Measurements from ENCODE around the gene SAT1. TPM values are rescaled to one million over a fixed set of nuclear protein-coding genes. Genes with fewer than 3 reads are reported as not detected.
"Not testable (repeated sequence)": the region's sequence is repeated elsewhere in the genome, so short reads cannot be mapped to it uniquely, and the experiment has no call there.

Gene SAT1
- total RNA-seq, 4 donors from 2014 or later, result 116 to 358 (median 220) TPM

DNA sequence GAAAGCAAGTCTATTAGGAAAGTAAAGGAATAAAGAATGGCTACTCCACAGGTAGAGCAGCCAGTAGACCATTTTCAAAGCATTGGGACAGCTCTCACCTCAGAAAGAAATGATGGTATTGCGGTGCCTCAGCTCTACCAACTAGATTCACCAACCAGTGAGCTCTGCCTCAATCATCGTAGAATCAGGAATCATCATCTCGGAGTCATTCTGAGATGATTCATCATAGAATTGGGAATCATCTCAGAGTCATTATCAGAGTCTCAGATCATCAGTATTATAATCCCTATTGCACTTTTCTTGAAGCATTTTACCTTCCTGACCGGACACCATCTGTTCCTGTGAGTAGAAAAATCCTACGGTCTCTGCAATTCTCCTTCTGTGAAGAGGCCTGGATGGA is 17.5 kb upstream of the SAT1 start:
- no peak for DNase-seq
- Histone ChIP-seq H3K4me3 (no peak overlapping the region), H3K9me3 (no peaks in the 10 kb centered on the region), H3K36me3 (no peaks in the 10 kb centered on the region), H3K4me1 (no peaks in the 10 kb centered on the region), H3K27ac (no peak overlapping the region), H3K27me3 (no peaks in the 10 kb centered on the region)
- TF ChIP-seq, protein P1, sequence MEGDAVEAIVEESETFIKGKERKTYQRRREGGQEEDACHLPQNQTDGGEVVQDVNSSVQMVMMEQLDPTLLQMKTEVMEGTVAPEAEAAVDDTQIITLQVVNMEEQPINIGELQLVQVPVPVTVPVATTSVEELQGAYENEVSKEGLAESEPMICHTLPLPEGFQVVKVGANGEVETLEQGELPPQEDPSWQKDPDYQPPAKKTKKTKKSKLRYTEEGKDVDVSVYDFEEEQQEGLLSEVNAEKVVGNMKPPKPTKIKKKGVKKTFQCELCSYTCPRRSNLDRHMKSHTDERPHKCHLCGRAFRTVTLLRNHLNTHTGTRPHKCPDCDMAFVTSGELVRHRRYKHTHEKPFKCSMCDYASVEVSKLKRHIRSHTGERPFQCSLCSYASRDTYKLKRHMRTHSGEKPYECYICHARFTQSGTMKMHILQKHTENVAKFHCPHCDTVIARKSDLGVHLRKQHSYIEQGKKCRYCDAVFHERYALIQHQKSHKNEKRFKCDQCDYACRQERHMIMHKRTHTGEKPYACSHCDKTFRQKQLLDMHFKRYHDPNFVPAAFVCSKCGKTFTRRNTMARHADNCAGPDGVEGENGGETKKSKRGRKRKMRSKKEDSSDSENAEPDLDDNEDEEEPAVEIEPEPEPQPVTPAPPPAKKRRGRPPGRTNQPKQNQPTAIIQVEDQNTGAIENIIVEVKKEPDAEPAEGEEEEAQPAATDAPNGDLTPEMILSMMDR (IDR thresholded peaks at IDR 0.05), result no peak
- intact Hi-C loops (cut with DNase I; ENCODE audit: low total_unique reads), result no loop called here

DNA sequence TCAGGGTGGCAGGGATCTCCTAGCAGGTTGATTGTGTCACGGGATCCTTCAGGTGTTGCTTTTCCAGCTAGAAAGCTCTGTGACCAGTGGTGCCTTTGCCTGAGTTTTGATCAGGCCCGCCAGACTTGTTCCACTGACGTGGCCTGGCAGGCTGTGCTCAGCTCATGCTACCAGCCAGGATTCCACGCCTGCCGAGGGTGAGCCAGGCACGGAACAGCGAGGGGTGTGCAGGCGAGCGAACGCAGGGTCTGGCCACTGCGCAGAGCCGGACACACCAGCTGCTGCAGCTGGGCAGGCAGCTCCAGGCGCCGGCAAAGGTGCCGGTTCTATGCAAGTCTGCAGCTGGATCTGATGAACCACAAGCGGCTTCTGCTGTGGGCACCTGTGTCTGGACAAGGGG is 17.1 kb upstream of the SAT1 start:
- intact Hi-C loops (cut with DNase I; ENCODE audit: low total_unique reads), result no loop called here
- no peak for DNase-seq
- H3K4me3 ChIP-seq, result no peak overlapping the region
- H3K36me3 ChIP-seq, result no peaks in the 10 kb centered on the region
- no peaks in the 10 kb centered on the region for H3K9me3 ChIP-seq
- TF ChIP-seq POLR2A (IDR thresholded peaks at IDR 0.05), result no peak
- TF ChIP-seq, protein P1 (IDR thresholded peaks at IDR 0.05), result no peak
- H3K27me3 ChIP-seq, result no peaks in the 10 kb centered on the region
- H3K4me1 ChIP-seq, result no peaks in the 10 kb centered on the region
- H3K27ac ChIP-seq, result no peak overlapping the region

DNA sequence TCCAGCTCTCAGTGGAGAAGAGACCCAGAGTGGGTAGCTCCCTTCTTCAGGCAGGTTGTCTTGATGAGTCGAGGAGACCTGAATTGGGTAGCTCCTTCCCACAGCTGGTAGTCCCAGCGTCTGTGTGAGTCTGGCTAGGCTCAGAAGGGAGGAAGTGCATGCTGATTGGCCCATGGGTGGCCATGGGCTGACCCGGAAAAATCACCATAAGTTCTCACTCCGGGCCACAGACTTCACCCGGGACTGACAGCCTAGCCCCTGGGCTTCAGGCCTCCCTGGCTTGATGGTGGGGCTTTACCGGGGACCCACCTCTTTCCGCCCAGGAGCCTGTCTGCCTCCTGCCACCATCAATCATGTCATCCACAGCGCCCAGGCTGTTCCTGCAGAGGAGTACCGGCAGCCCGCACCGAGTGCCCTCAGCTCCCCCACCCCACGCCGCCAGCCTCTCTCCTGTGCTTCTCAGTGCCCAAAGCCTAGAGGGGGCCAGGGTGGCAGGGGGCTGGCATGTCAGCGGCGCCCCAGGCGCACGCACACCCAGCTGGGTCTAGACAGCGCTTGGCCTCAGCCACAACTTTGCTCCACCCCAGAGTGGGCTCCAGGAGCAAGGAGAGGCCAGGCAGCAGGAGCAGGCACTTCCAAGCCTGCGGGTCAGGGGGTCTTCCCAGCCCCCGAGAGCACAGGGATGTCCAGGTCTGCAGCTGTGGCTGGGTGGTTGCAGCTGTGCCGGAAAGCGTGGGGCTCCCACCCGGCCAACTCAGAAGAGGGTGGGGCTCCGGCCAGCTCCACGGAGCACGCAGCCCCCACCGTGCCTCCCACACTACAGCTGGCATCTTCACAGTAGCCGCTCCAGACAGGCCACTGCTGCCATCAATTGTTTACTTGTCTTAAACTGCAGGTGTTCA is 16.1 kb upstream of the SAT1 start:
- H3K4me1 ChIP-seq, result no peaks in the 10 kb centered on the region
- no peaks in the 10 kb centered on the region for H3K36me3 ChIP-seq
- intact Hi-C loops (cut with DNase I; ENCODE audit: low total_unique reads), result no loop called here
- no peak overlapping the region for H3K27ac ChIP-seq
- H3K27me3 ChIP-seq, result no peaks in the 10 kb centered on the region
- H3K4me3 ChIP-seq, result no peak overlapping the region
- DNase-seq, result no peak
- no peaks in the 10 kb centered on the region for H3K9me3 ChIP-seq
- TF ChIP-seq, protein P1 (IDR thresholded peaks at IDR 0.05), result no peak
- TF ChIP-seq POLR2A (IDR thresholded peaks at IDR 0.05), result no peak

DNA sequence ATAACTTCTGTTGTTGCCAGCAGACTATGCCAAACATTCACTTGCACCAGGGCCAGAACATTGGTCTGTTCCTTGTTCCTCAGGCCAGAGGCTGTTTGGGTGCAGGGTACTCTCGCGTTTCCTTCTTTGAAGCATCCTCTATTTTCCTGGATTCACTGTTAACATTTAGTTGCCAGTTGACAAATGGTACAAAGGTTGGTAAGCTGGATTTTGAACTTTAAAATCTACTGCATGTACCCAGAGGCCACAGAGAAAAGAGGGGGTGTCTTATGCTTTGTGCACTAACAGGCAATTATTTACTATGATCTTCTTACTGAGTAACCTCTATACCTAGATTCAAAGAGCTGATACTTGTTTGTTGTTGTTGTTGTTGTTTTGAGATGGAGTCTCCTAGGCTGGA is 12.8 kb upstream of the SAT1 start:
- intact Hi-C loops (cut with DNase I; ENCODE audit: low total_unique reads), result no loop called here
- no peak overlapping the region for H3K27ac ChIP-seq
- H3K36me3 ChIP-seq, result no peaks in the 10 kb centered on the region
- no peaks in the 10 kb centered on the region for H3K9me3 ChIP-seq
- TF ChIP-seq, protein P1 (IDR thresholded peaks at IDR 0.05), result no peak
- no peak for TF ChIP-seq POLR2A (IDR thresholded peaks at IDR 0.05)
- no peaks in the 10 kb centered on the region for H3K27me3 ChIP-seq
- no peaks in the 10 kb centered on the region for H3K4me1 ChIP-seq
- no peak overlapping the region for H3K4me3 ChIP-seq
- no peak for DNase-seq

DNA sequence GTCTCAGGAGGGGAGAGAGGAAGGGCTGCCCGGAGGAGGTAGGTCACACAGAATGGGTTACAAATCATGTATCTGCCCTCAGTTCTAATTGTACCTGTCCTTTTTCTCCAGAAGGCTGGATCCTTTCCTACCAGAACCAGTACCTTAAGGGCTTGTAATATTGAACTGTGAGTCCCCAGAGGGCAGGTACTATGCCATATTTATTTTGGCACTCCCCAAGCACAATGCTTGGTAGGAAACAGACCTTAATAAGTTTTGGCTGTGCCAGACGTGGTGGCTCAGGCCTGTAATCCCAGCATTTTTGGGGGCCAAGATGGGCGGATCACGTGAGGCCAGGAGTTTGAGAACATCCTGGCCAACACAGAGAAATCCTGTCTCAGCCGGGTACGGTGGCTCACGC is 11.9 kb upstream of the SAT1 start:
- H3K4me1 ChIP-seq; H3K9me3 ChIP-seq; intact Hi-C loops (cut with DNase I; ENCODE audit: low total_unique reads); H3K27me3 ChIP-seq; H3K36me3 ChIP-seq; H3K27ac ChIP-seq; H3K4me3 ChIP-seq; DNase-seq: not testable (repeated sequence)
